HG02884 (cell line): ENCODE data around the gene SYPL2.
"Not testable (repeated sequence)": the region's sequence is repeated elsewhere in the genome, so short reads cannot be mapped to it uniquely, and the experiment has no call there.

Experiments used
- ATAC-seq: cut with Tn5 transposase; IDR thresholded peaks from one replicate; pipeline ENCODE4 v1.9.1; 2021; ENCODE audit warnings: mild to moderate bottlenecking, moderate library complexity; ENCODE audit not compliant: unreplicated experiment

The SYPL2 gene

DNA sequence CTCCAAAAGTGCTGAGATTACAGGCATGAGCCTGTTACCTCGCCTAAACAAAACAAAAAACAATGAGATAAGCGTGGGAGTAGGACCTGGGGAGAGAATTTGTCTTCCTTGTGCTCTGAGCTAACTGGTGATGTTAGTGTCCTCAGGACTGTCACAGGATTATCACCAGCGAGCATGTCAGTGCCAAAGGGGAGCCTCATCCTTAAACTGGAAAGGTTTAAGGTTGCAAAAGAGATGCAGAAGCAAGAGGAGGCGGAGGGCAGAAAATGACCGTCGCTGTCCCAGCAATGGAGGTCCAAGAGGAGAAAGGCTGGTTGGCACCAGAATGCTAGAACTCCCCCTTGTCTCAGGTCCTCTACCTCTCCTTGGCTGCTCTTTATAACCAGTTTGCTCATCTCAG lies 3.9 kb downstream of the SYPL2 start:
- ATAC-seq: no peak

DNA sequence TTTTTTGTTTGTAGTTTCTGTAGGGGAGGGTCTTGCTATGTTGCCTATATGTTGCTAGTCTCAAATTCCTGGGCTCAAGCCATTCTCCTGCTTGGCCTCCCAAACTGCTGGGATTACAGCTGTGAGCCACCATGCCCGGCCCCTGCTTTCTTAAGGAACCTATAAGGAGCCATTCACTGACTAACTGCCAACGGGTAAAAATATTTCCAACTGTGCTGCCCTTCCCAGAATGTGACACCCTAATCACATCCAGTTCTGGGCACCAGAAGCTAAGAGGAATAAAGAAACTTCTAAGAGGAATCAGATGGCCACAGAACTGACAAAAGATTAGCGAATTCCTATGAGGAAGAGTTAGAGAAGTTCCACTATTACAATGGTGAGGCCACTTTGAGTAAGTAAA lies 6.4 kb downstream of the SYPL2 start:
- no peak for ATAC-seq

DNA sequence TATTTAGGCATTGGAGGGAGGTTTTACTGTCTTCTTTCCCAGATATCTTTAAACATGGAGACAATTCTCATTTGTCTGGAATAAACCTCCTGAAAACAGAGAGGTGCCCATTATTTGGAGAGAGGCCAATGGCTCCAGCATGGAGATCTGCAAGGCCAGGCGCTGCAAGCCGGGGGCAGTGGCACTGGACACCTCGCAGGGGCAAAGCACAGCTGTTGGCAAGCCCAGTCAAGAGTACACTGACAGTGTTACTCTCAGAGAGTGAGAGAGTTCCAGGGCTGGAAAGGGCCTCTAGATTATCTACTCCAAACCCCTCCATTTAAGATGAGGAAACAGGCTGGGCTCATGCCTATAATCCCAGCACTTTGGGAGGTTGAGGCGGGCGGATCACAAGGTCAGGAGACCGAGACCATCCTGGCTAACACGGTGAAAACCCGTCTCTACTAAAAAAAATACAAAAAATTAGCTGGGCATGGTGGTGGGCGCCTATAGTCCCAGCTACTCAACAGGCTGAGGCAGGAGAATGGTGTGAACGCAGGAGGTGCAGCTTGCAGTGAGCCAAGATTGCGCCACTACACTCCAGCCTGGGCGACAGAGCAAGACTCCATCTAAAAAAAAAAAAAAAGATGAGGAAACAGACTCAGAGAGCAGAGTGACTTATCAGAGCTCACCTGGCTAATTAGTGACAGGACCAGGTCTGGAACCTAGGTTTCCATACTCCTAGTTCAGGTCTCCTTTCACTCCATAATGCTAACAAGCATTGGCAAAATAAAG lies 7.1 kb downstream of the SYPL2 start:
- not testable (repeated sequence) for ATAC-seq

DNA sequence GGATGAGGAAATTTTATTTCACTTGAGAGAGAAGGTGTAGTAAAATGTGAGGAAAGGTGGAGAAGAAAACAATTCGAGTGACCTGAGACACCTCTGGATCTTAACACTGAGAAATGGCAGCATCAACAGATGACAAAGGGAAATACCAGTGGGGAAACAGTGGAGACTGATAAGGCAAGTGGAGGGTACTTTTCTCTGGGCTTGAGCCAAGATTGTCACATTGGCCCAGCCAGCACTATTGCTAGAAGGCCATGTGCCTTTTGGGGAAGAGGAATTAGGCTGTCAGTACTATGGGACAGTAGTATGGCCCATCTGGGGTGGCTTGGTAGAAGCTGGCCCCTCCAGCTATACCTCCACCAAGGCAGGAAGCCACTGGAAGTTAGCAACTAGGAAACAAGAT lies 8.4 kb downstream of the SYPL2 start:
- no peak for ATAC-seq

DNA sequence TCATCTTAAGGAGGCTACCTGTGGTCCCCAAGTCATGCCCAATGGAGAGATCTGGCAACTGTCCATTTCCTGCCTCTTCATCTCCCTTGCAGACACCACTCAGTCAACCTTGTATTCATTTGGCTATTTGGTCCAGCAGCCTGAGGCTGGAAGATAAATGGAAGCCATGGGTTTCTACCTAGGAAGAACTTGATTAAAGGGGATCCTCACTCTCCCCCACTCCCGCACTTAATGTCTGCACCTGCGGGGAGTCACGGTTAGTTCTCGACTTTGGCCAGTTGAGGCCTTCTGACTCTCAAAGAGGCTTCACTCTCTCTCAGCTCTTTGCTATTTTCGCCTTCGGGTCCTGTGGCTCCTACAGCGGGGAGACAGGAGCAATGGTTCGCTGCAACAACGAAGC lies 8.9 kb downstream of the SYPL2 start:
- no peak for ATAC-seq

DNA sequence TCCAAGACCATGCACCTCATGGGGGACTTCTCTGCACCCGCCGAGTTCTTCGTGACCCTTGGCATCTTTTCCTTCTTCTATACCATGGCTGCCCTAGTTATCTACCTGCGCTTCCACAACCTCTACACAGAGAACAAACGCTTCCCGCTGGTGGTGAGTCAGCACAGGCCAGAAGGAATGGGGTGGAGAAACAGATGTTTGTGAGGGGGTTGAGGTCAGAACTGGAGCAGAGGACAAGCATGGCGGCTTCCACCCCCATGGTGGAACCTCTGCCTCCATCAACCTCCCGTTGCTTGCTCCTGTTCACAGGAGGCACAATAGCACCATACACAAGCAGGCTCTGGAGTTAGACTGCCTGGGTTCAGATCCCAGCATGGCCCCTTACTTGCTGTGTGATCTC lies 10.5 kb downstream of the SYPL2 start:
- no peak for ATAC-seq

DNA sequence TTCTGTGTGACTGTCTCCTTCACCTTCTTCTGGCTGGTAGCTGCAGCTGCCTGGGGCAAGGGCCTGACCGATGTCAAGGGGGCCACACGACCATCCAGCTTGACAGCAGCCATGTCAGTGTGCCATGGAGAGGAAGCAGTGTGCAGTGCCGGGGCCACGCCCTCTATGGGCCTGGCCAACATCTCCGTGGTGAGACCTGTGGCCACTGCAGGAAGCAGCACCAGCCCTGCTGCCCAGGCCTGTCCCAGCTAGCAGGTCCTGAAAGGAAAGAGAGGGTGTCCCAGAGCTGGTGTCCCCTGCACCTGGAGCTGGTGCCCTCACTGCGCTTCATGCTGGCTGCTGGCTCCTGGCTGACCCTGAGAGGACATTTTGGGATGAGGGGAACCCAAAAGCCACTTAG lies 11.5 kb downstream of the SYPL2 start:
- no peak for ATAC-seq

DNA sequence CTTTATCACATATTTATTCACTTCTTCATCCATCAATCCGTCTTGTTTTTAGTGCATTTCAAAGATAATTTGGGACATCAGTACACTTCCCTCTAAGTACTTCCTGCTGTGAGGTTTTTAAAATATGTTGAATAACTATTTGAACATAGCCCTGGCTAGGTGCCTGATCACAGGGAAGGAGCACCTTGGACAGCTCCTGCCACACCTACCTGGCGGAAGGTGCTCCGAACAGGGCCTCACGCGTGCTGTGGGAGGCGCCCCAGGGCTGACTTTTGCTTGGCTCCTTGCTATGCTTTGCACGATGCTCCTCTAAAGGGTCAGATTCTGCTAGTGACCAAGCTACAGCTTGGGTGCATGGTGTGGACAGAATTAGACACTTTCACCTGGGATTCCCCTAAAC lies 12.5 kb downstream of the SYPL2 start:
- no peak for ATAC-seq

DNA sequence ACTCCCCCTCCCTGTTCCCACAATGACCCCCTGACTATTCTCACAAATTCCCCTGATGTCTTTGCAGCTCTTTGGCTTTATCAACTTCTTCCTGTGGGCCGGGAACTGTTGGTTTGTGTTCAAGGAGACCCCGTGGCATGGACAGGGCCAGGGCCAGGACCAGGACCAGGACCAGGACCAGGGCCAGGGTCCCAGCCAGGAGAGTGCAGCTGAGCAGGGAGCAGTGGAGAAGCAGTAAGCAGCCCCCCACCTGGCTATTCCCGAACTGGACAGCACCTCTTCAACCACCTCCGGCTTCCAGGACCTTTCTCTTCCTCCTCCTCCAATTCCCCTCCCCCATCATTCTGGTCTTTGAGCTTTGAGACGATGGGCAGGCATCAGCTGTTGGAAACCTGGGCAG lies 13.0 kb downstream of the SYPL2 start:
- no peak for ATAC-seq

DNA sequence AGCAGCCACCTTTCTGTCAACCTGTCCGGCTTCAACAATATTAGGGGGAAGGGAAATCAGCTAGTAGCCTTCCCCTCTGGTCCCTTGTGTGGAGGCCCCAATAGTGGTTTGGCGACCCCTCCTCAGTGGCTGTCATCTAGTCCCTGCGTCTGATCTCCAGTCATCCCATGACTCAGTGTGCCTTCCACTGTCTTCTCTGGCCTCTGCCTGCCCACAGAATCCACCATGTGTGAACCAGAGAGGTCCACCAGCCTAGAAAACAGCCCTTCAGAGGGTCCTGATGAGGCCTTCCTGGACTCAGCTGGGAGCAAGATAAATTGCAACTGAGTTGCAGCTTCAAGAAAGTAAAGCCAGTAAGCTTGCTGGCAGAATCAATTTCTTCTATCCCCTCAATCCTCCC lies 13.6 kb downstream of the SYPL2 start:
- no peak for ATAC-seq

DNA sequence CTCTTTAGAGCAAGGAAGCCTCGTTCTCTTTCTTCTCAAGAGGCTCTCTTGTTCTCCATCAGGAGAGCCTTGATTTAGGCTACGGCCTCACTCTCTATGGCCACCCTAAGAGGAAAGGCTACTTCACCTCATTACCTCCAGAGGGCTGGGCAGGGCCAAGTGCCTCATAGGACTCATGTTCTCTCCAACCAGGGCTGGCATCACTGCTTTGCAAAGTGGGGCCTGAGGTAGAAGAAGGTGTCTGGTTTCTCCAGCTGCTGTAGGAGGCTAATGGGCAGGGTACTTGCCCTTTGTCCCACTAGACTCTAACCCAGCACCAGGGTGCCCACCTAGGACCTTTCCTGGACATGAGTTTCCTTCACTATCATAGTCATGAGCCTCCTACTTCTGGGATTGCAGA lies 15.3 kb downstream of the SYPL2 start:
- ATAC-seq: no peak

DNA sequence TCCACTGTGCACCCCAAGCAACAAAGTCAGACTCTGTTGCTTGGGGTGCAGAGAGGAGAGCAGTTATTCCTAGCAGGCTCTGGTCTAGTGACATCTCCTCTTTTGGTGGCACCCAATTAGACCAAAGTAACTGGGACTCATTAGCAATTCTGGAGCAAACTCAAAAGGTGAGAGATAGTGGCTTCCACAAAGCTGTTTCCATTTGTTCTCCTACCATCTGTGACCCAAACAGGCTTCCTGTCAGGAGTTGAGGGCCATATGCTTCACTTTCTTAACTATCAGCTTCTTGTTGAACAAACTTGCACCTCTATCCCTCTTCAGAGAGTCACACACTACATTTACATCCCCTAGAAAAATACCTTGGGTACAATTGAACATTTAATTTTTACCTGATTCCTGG lies 15.9 kb downstream of the SYPL2 start:
- no peak for ATAC-seq

DNA sequence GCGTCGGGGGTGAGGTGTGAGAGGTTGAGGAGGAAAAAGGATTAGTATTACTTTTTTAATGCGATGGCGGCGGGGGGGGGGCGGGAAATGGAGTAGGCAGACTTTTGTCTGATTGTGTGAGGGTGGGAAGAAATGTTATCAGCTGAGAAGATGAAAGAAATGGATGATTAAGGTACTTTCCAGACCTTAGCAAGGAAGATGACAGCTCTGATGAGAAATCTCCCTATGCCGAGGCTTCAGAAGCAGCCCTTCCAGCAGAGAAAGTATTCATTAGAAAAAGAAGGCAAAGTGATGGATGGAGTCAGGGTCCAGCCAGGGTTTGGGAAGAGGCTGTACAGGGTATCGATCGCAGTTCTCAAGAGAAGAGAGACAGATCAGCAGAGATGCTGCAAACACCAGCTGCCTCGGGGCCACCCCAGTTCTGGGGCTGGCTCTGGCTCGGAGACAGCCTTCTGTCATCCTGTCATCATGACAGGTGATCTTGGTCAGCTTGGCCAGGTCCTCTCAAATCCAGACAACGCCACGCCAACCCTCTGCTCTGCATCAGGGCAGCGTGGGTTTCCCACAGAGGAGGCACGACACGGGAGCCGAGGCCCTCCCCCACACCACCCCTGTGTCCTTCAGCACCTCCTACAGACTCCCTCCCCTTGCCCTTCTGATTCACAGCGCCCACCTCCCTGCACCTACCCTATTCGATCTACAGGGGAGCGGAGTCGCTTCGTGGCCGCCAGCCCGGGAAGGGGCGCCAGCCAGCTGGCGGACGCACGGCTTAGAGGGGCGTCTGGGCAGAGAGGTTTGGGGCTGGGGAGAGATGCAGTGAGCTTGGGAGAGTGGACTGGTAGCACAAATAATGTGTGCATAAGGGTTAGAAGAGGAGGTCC lies 16.7 kb downstream of the SYPL2 start:
- peak; percentile 5 for ATAC-seq

DNA sequence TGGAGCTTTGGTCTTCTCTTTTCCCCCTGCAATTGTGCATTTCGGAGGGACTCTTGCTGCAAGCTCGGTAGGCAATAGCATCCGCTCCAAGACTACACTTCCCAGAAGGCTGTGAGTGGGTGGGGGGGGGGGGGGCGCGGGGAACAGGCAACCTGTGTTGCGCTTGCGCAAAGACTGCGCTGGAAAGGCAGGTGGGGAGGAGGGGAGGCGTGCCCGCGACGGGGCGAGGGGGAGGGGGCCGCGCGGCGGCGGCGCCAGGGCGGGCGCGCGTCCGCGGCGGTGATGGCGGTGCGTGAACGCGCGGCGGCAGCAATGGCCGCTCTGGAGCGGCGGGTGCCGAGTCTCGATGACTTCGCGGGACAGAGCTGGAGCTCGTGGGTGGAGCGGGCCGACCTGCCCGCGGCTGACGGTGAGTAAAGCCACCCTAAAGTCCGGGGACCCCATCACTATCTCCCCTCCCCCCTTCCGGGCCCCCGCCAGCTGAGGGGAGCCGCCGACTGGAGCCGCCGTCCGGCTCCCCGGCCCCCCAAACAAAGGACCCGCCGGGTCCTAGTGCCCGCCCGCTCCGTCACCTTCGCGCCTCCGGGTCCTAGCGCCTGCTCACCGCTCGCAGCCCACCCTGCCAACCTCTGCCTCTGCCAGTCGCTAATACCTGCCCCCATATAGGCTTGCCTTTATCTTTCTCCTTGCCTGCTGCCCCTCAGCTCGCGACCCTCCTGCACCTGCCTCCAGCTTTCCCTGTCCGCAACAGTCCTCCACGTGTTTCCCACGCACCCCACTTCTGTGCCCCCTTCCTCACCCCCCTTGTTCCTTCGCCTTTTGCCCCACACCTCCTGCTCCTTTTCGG lies 17.5 kb downstream of the SYPL2 start, which contains the start of gene ATXN7L2:
ATXN7L2 (plus strand) TSS at position 234 of the 847 bp plus-strand sequence; CDS start at position 283, 49 bp downstream.
- ATAC-seq: peak; percentile 69

DNA sequence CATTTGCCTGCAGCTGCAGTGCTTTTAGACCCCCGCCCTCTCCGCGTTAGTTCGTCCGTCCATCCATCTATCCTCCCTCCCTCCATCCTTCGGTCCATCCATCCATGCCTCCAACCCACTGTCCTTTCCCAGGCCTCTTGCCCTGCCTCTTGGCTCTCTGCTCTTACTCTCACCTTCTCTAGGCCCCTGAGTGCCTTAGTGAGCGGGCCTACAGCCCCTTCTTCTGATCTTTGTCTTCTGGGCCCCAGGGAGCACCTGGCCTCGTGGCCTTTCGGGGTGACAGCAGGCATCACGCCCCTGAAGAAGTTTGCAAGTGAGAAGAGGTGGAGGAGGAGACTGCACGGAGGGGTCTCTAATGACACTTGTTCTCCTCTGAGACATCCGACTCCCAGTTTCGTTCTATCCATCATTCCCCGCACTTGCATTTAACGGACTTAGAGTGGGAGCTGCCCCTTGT lies 18.2 kb downstream of the SYPL2 start:
- no peak for ATAC-seq

DNA sequence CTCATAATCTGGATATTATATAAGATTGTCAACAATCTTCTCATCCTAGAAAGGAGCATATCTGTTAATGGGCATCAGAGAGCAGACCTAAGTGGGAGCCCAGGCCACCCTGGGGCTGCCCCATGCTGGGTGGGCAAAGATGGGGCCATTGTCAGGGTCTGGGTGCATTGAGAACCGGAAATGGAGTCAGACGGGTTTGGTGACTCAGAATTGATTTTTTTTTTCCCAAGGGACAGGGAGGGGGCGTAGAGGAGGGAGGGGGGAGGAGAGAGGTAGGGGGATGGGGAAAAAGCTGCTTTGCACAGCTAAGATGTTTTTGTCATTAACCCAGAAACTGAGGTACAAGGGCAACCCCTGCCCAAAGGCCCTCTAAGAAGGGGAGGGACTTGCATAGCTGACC lies 18.7 kb downstream of the SYPL2 start:
- ATAC-seq: no peak

DNA sequence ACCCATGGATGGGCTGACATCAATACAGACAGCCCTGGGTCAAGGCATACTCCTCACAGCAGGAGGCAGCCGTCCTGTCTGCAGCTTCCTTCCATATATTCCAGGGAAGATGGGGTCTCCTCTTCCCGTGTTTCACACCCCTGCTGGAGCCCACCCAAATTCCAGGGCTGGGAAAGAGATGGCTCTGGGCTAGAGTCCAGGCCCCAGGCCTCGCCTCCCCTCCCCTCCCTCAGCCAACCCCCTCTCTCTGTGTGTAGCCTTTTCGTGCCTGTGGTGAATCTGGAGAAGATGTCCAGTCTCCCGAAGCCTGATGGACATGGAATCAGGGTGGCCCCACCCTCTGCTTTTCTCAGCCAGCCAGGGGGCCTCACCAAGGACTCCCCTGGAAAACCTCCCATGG lies 20.9 kb downstream of the SYPL2 start:
- no peak for ATAC-seq

DNA sequence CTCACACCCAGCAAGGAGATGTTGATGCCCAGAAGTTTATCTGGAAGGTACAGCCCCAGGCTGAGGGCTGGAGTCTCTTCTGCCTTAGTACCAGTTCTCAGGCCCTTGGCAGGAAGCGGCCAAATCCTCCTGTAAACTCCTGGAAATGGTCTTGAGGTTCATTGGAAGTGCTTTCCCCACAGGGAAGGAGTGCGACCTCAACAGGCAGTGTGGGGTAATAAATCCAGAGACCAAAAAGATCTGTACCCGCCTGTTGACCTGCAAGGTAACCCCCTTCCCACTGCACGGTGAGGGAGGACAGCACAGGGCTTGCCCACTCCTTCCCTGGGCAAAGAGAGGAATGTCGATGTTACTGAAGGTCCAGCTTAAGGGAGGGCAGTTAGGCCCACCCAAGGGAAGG lies 21.9 kb downstream of the SYPL2 start:
- no peak for ATAC-seq

DNA sequence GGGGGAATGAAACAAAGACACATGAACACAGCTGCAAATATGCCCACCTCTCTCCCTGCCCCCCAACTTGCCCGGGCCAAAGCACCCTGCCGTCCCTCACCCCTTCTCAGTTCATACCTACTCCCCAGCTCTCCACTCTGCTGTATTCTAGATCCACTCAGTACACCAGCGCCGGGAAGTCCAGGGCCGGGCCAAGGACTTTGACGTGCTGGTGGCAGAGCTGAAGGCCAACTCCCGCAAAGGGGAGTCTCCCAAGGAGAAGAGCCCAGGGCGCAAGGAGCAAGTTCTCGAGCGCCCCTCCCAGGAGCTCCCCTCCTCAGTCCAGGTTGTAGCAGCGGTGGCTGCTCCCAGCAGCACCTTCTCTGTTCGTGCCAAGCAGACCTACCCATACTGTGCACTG lies 22.4 kb downstream of the SYPL2 start:
- no peak for ATAC-seq

DNA sequence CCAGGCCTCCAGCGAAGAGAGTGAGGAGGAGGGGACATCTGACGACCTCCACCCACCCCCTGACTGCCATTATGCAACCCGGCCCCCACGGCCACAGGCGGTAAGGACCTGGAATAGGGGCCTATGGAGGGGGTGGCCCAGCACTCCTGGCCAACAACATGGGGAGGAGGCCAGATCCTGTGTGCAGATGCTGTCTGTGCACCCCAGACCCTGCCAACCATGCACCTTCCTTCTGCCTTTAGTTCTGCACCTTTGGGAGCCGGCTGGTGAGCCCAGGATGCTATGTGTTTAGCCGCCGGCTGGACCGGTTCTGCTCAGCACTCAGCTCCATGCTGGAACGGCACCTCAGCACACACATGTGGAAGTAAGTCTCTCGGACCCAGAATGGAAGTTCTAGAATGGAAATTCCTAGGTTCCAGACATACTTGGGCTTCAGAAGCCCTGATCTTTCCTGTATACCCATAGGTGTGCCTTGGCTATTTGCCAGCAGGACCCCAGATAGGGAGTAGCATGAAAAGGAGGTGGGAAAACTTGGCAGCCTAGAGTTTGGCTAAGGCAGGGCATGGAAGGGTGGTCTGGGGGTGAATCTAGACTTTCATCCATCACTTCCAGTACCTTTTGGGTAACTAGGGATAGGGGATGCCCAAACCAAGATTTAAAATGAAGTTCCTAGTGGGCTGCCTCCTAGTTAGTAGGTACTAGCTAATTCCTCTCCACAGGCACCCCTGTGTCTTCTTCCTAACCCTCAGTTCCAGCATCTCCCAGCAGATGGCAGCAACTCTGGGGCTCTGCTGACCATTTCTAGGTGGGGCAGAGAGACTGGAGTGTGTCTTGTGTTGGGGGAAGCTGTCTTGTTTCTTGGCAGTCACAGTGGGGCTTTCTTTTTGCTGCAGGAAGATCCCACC lies 23.9 kb downstream of the SYPL2 start:
- ATAC-seq: no peak
